Neural cell (in vitro differentiated cells): ENCODE data around the gene KIF12.

ENCODE experiments used
- CTCF ChIP-seq: fragments of 450-650 bp; IDR thresholded peaks from 2 replicates; pipeline ENCODE4 v1.5.1; 2014; ENCODE audit warnings: antibody characterized with exemption, mild to moderate bottlenecking, moderate library complexity; ENCODE audit not compliant: poor library complexity, severe bottlenecking
- EZH2 ChIP-seq: fragments of 200-600, 300-800 bp; shearing (Covaris generic), sonication (generic); IDR thresholded peaks from 2 replicates; pipeline ENCODE4 v1.6.1; 2014; ENCODE audit warnings: antibody characterized with exemption, low read length, borderline replicate concordance, mild to moderate bottlenecking; ENCODE audit not compliant: insufficient read depth, poor library complexity, severe bottlenecking
- POLR2AphosphoS5 ChIP-seq: IDR thresholded peaks from 2 replicates; pipeline ENCODE4 v1.6.1; 2012
- RAD21 ChIP-seq: fragments of 450-650 bp; conservative IDR thresholded peaks from 2 replicates; pipeline ENCODE4 v1.6.1; 2014; ENCODE audit warnings: antibody characterized with exemption, mild to moderate bottlenecking, moderate library complexity
- REST ChIP-seq: IDR thresholded peaks from 2 replicates; pipeline ENCODE4 v1.6.1; 2012; ENCODE audit warnings: borderline replicate concordance

GRCh38 chr9:114055894-114056293 is 43.2 kb downstream of the KIF12 start:
- TF ChIP-seq CTCF (no peak), POLR2AphosphoS5 (no peak), RAD21 (no peak), REST (no peak), EZH2 (no peak)
